IPS DF 6.9 (cell line): ENCODE results near the gene LYRM4.
"Not testable (repeated sequence)": the region's sequence is repeated elsewhere in the genome, so short reads cannot be mapped to it uniquely, and the experiment has no call there.

Experiments used
- DNase-seq: peaks from one replicate; pipeline ENCODE4 v3.0.0-alpha.2; 2013; ENCODE audit warnings: low read depth, low spot score
- H3K27ac ChIP-seq: one replicate; pipeline ENCODE4 v1.5.1; 2013; ENCODE audit warnings: low read length, control low read depth
- H3K27me3 ChIP-seq: 2 replicates; pipeline ENCODE4 v1.6.1; 2013; ENCODE audit warnings: mild to moderate bottlenecking, low read length; ENCODE audit not compliant: control insufficient read depth, insufficient read depth
- H3K36me3 ChIP-seq: 2 replicates; pipeline ENCODE4 v1.6.1; 2013; ENCODE audit warnings: low read length; ENCODE audit not compliant: control insufficient read depth, insufficient read depth
- H3K4me1 ChIP-seq: 2 replicates; pipeline ENCODE4 v1.6.1; 2013; ENCODE audit warnings: low read length; ENCODE audit not compliant: control insufficient read depth, insufficient read depth
- H3K4me3 ChIP-seq: 2 replicates; pipeline ENCODE4 v1.5.1; 2013; ENCODE audit warnings: mild to moderate bottlenecking, low read length
- H3K9me3 ChIP-seq: 2 replicates; pipeline ENCODE4 v1.6.1; 2013; ENCODE audit warnings: low read length, inconsistent platforms; ENCODE audit not compliant: control insufficient read depth, insufficient read depth
- WGBS: extraction: QIAGEN DNeasy Blood & Tissue Kit; methylation state at CpG from one replicate; pipeline ENCODE4 v1.1.7; 2013; ENCODE audit warnings: mixed read lengths, missing lambda C conversion rate; ENCODE audit not compliant: insufficient read length, insufficient coverage; 5-methylcytosine and 5-hydroxymethylcytosine counted together

LYRM4 gene

DNA sequence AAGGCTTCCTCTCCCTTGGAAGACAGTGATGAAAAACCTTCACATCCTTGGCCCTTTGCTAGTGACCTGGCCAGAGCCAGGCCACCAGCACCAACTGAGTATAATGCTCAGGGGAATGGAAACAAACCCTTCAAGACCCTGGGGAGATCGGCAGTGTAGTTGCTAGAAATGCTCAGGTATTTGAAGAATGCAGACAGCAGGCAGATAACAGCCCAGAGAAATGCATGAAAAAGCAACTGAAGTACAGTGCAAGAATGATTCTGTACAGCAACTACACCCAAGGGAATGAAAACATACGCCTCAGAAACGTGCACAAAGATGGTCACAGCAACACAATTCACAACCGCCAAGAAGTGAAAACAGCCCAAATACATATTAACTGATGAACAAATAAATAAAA, 134.5 kb downstream of the LYRM4 start:
- Histone ChIP-seq H3K36me3 (no peaks in the 10 kb centered on the region), H3K27me3 (no peaks in the 10 kb centered on the region), H3K4me3 (no peak overlapping the region), H3K27ac (no peak overlapping the region), H3K4me1 (no peaks in the 10 kb centered on the region), H3K9me3 (no peaks in the 10 kb centered on the region)
- WGBS, result no CpG with 5 or more reads among the region's 4 CpGs
- DNase-seq, result no peak

DNA sequence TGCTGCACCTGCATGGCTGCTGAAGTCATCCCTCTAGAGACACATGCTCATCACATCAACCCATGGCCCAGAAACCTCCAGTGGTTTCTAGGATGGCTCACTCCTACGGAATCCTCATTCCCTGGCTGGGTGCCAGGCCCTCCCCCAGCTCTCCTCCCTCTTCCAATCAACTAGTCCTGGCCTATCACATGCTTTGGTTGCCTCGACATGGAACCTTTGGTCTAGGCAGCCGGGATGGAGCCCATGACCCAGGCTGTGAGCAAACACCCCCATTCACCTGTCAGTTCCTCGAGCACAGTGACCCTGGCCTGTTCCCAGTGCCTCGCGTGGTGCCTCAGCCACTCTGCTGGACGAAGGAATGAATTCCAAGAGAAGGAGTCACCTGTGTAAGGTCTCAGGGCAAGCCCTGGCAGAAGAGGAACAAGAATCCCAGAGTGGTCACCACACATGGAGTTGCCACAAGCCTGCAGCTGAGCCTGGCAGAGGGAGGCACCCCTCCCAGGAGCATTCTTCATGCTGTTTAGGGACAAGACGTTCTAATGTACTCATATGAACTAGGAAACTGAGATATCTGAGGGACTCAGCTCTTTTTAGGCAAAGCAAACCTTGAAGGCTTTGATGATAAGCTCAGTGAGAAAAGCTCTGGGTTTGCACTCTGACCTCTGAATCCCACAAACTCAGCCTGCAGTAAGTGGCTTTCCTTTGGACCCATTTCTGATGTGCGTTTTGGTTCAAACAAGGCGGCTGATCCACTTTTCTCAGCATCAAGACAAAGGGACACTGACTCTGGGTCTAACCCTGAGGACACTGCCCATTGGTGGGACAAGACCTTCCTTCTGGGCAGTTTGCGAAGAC, 135.4 kb downstream of the LYRM4 start:
- Histone ChIP-seq H3K27me3 (no peaks in the 10 kb centered on the region), H3K36me3 (no peaks in the 10 kb centered on the region), H3K27ac (no peak overlapping the region), H3K4me1 (no peaks in the 10 kb centered on the region), H3K4me3 (no peak overlapping the region), H3K9me3 (no peaks in the 10 kb centered on the region)
- DNase-seq, result no peak
- WGBS, result no CpG with 5 or more reads among the region's 11 CpGs

DNA sequence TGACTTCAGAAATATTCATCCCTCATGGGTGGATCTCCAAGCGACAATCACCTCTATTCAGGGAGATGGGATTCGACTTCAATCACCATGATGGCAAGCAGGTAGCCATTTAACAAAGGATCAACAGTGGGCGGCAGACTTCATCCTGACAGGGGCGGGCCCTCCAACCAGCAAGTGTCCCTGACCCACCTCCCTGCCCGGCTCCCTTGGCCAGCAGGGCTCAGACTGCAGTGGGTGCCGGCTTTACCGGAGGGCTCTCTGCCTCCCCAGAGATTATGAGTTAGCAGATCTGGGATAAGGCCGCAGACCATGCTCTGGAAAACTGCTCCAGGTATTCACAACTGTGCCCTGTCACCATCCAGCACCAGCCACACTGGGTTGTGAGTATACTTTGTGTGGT, 136.2 kb downstream of the LYRM4 start:
- Histone ChIP-seq H3K27ac (no peak overlapping the region), H3K27me3 (no peaks in the 10 kb centered on the region), H3K4me3 (no peak overlapping the region), H3K4me1 (no peaks in the 10 kb centered on the region), H3K9me3 (no peaks in the 10 kb centered on the region), H3K36me3 (no peaks in the 10 kb centered on the region)
- no peak for DNase-seq
- WGBS, result no CpG with 5 or more reads among the region's 8 CpGs

DNA sequence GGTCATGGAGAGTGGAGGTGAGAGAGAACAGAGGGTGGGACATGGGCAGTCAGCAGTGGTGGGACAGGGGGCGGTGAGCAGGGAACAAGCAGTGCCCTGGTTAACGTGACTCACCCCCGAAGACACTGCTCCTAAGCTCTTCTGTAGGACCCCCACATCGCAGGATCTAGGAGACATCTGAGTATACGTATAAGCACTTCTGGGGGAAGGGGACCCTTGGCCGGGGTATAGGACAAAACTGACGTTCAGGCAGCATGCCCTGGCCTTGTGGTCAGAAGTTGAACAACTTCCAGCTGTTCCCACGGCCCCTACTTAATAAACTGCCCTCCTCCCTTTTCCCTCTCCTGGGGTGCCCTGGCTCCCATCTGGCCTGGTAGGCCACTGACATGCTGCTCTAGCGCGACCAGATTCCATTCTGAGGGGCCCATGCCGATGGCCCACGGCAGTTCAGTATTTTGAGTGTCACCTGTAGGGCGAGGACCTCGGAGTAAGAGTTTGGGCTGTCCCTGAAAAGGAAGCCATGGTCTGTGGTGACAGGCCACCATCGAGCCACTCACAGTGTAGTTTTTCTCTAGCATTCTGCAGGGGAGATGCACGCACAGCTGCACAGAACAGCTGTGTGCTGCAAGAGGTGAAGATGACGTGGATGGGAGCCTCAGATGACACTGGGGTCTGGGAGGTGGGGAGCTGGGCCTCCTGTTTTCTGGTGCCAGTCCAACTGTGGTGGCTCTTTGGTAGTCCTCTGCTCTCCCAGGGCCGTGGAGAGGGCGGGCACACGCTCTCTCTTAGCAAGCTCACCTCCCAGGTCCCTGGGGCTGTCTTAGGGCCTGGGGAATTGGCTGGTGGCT, 137.2 kb downstream of the LYRM4 start:
- H3K4me1 ChIP-seq, result no peaks in the 10 kb centered on the region
- DNase-seq, result no peak
- H3K36me3 ChIP-seq, result no peaks in the 10 kb centered on the region
- no peak overlapping the region for H3K27ac ChIP-seq
- WGBS, result no CpG with 5 or more reads among the region's 20 CpGs
- H3K4me3 ChIP-seq, result no peak overlapping the region
- no peaks in the 10 kb centered on the region for H3K27me3 ChIP-seq
- H3K9me3 ChIP-seq, result no peaks in the 10 kb centered on the region

DNA sequence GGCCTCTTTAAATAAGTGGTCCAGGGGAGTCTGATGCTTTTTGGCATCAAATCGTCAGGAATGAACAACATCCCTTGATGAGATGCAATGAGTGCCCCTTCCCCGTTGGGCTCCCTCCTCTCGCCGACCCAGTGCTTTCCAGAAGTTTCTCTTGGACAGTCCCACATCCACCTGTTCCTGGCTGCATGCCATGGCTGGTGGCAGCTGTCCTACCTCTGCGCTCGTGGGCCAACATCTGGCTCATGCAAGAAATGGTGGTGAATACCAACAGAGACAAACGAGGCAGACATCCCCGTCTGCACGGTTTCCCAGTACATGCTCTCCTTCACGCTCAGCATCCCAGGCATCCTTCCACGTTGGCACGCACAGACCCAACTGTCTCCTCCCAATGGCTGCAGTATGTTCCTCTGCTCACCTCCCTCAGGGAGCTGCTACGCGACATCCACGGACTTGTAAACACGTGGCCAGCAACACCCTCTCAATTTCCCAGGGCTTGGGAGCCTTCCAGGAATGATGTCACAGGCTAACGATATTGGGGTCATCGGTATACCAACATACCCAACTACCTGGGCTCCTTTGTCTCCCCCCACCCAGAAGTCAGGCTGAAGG, 138.1 kb downstream of the LYRM4 start:
- H3K36me3 ChIP-seq, result no peaks in the 10 kb centered on the region
- no peaks in the 10 kb centered on the region for H3K9me3 ChIP-seq
- no peaks in the 10 kb centered on the region for H3K4me1 ChIP-seq
- DNase-seq, result no peak
- H3K27ac ChIP-seq, result no peak overlapping the region
- WGBS, result no CpG with 5 or more reads among the region's 18 CpGs
- no peak overlapping the region for H3K4me3 ChIP-seq
- H3K27me3 ChIP-seq, result no peaks in the 10 kb centered on the region

DNA sequence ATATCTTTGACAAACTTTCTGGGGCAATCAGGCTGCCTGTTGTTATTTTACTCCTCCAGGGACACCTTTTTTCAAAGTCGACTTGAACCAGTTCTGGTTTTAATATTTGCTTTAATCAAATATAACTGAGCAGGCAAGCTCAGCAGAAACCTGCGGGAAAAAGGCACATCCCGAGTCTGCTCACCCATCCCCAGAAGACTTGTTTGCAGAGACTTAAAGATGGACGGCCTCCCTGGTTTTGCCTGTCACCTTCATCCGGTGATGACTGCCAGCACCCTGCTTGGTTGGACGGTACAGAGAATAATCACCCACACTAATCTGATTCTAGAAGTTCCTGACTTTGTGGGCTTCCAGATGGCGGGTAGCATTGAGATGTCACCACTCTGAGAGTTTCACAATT, 138.8 kb downstream of the LYRM4 start:
- H3K9me3 ChIP-seq, result no peaks in the 10 kb centered on the region
- no peaks in the 10 kb centered on the region for H3K36me3 ChIP-seq
- DNase-seq, result no peak
- H3K27me3 ChIP-seq, result no peaks in the 10 kb centered on the region
- no CpG with 5 or more reads among the region's 7 CpGs for WGBS
- no peak overlapping the region for H3K4me3 ChIP-seq
- H3K27ac ChIP-seq, result no peak overlapping the region
- H3K4me1 ChIP-seq, result no peaks in the 10 kb centered on the region

DNA sequence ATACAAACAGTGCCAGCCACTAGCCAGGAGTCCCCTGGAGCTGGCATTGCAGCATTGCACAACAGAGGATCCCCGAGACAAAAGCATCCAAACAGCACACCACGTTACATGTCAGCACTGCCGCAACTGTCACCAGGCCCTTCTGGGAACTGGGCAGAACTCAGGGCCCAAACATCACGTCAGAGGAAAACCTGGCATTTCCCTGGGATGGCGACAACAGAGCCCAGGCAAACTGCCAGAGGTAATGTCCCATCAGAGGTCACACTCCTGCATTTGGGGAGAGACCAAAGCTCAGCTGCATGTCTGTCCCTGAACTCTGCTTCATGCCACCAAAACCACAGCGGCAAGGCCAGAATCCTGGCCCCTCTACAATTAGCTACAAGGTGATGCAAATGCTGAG, 139.3 kb downstream of the LYRM4 start:
- no peaks in the 10 kb centered on the region for H3K4me1 ChIP-seq
- no peak overlapping the region for H3K4me3 ChIP-seq
- no peaks in the 10 kb centered on the region for H3K36me3 ChIP-seq
- H3K27ac ChIP-seq, result no peak overlapping the region
- no peaks in the 10 kb centered on the region for H3K9me3 ChIP-seq
- no peaks in the 10 kb centered on the region for H3K27me3 ChIP-seq
- no CpG with 5 or more reads among the region's 6 CpGs for WGBS
- DNase-seq, result no peak

DNA sequence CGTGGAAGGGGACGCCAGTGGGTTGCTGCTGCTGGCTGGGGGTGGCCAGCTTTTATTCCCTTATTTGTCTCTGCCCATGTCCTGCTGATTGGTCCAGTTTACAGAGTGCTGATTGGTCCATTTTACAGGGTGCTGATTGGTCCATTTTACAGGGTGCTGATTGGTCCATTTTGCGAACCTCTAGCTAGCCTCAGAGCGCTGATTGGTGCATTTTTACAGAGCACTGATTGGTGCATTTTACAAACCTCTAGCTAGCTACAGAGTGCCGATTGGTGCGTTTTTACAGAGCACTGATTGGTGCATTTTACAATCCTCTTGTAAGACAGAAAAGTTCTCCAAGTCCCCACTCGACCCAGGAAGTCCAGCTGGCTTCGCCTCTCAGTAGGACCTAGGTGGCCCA, 140.2 kb downstream of the LYRM4 start:
- H3K4me1 ChIP-seq, H3K27ac ChIP-seq, H3K36me3 ChIP-seq, H3K9me3 ChIP-seq, H3K4me3 ChIP-seq, H3K27me3 ChIP-seq, DNase-seq: not testable (repeated sequence)
- WGBS, result no CpG with 5 or more reads among the region's 8 CpGs

DNA sequence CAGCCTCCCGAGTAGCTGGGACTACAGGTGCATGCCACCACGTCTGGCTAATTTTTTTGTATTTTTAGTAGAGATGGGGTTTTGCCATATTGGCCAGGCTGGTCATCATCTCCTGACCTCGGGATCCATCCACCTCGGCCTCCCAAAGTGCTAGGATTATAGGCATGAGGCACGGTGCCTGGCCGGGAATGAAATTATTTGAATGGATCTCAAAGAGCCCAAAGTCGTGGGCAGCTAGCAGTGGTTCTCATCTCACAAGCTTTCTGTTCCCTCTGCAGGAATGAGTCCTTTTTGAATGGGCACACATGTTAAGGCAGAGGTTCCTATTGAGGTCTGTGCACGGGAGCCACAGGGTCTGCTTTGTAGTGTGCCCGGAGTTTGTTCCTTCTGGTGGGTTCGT, 140.7 kb downstream of the LYRM4 start:
- Histone ChIP-seq H3K9me3 (no peaks in the 10 kb centered on the region), H3K4me1 (no peaks in the 10 kb centered on the region), H3K4me3 (no peak overlapping the region), H3K27me3 (no peaks in the 10 kb centered on the region), H3K27ac (no peak overlapping the region), H3K36me3 (no peaks in the 10 kb centered on the region)
- WGBS, result no CpG with 5 or more reads among the region's 10 CpGs
- no peak for DNase-seq

DNA sequence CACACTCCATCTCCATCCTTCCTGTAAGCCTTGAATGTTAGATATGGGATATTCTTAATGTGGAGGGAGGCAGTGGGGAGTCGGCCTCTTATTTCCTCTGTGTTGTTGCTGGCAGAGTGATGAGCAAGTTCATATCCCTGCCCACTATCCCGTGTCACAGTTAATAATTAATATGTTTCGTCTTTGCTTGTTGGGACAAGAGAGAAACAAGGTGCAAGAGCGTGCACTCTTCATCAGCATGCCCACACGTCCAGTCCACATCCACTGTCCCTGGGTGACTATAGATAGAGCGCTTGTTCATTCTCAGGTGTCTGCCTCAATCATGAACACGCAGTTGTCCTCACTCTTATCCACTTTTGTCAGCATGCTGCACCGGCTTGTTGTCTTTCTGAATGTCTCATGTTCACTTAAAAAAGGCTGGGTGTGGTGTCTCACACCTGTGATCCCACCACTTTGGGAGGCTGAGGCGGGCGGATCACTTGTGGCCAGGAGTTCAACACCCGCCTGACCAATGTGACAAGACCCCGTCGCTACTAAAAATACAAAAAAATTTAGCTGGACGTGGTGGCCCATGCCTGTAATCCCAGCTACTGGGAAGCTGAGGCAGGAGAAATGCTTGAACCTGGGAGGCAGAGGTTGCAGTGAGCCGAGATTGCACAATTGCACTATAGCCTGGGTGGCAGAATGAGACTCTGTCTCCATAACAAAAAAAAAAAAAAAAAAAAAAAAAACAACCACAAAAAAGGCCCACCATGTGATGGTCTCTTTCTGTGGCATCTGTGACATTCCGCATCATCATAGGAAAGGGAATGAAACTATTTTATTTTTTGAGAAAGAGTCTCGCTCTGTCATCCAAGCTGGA, 141.4 kb downstream of the LYRM4 start:
- WGBS, result no CpG with 5 or more reads among the region's 17 CpGs
- Histone ChIP-seq H3K4me3 (no peak overlapping the region), H3K36me3 (no peaks in the 10 kb centered on the region), H3K9me3 (no peaks in the 10 kb centered on the region), H3K27ac (no peak overlapping the region), H3K27me3 (no peaks in the 10 kb centered on the region), H3K4me1 (no peaks in the 10 kb centered on the region)
- DNase-seq, result no peak
